Ishikawa (cell line): ENCODE measurements around the gene LDAF1.
A peak's percentile ranks its signal among the peaks of the same experiment; 100 is the strongest.

Experiments used
- CEBPB ChIP-seq: IDR thresholded peaks from 2 replicates; pipeline ENCODE4 v1.6.1; 2012
- CREB1 ChIP-seq: IDR thresholded peaks from 2 replicates; pipeline ENCODE4 v1.6.1; 2012; ENCODE audit warnings: low read depth
- EGR1 ChIP-seq: IDR thresholded peaks from 2 replicates; pipeline ENCODE4 v1.6.1; 2012
- EP300 ChIP-seq: IDR thresholded peaks from 2 replicates; pipeline ENCODE4 v1.6.1; 2012; ENCODE audit warnings: borderline replicate concordance
- FOXM1 ChIP-seq: IDR thresholded peaks from 2 replicates; pipeline ENCODE4 v1.6.1; 2012; ENCODE audit warnings: low read depth, borderline replicate concordance
- MAX ChIP-seq: IDR thresholded peaks from 2 replicates; pipeline ENCODE4 v1.6.1; 2012
- NFIC ChIP-seq: IDR thresholded peaks from 2 replicates; pipeline ENCODE4 v1.6.1; 2012
- RAD21 ChIP-seq: IDR thresholded peaks from 2 replicates; pipeline ENCODE4 v1.6.1; 2012; ENCODE audit warnings: low read depth
- REST ChIP-seq: IDR thresholded peaks from 2 replicates; pipeline ENCODE4 v1.6.1; 2012; ENCODE audit warnings: low read depth, mild to moderate bottlenecking
- TAF1 ChIP-seq: IDR thresholded peaks from 2 replicates; pipeline ENCODE4 v1.6.1; 2012; ENCODE audit warnings: low read depth, mild to moderate bottlenecking
- TCF12 ChIP-seq: IDR thresholded peaks from 2 replicates; pipeline ENCODE4 v1.6.1; 2012; ENCODE audit warnings: low read depth
- TEAD4 ChIP-seq: IDR thresholded peaks from 2 replicates; pipeline ENCODE4 v1.6.1; 2012
- USF1 ChIP-seq: IDR thresholded peaks from 2 replicates; pipeline ENCODE4 v1.6.1; 2012
- YY1 ChIP-seq: IDR thresholded peaks from 2 replicates; pipeline ENCODE4 v1.6.1; 2012; ENCODE audit warnings: low read depth
- ZBTB7A ChIP-seq: IDR thresholded peaks from 2 replicates; pipeline ENCODE4 v1.6.1; 2012; ENCODE audit warnings: low read depth

Gene LDAF1

GRCh38 chr16:21145738-21146137 lies 12.7 kb upstream of the LDAF1 start:
- TF ChIP-seq YY1, result no peak
- no peak for TF ChIP-seq FOXM1
- TF ChIP-seq CEBPB, result no peak
- TF ChIP-seq RAD21, result no peak
- no peak for TF ChIP-seq CREB1
- no peak for TF ChIP-seq EGR1
- no peak for TF ChIP-seq EP300
- TF ChIP-seq TAF1, result no peak
- no peak for TF ChIP-seq NFIC
- no peak for TF ChIP-seq TCF12
- no peak for TF ChIP-seq TEAD4
- TF ChIP-seq ZBTB7A, result no peak
- TF ChIP-seq USF1, result no peak
- TF ChIP-seq REST, result no peak
- TF ChIP-seq MAX, result no peak

- TF ChIP-seq NFIC, result peak; percentile 64
- no peak for TF ChIP-seq TCF12
Observed at GRCh38 chr16:21150375-21151001, 8.0 kb upstream of the LDAF1 start, which contains the start of gene DNAH3. Gene DNAH3 (minus strand): TSS chr16:21150846. CDS start chr16:21150319, 527 bp downstream.

- TF ChIP-seq RAD21 (peak; percentile 83), TEAD4 (peak; percentile 48), MAX (no peak), TAF1 (no peak)
Observed at GRCh38 chr16:21156767-21157467, 1.6 kb upstream of the LDAF1 start.

- TF ChIP-seq CREB1 (no peak), FOXM1 (no peak), CEBPB (no peak), YY1 (no peak), REST (no peak), TAF1 (no peak), RAD21 (no peak), ZBTB7A (no peak), TEAD4 (no peak)
Observed at GRCh38 chr16:21157632-21158031, 842 bp upstream of the LDAF1 start.

GRCh38 chr16:21159281-21159951 lies 942 bp downstream of the LDAF1 start:
- TF ChIP-seq FOXM1 (no peak), TAF1 (no peak), USF1 (no peak), ZBTB7A (no peak), RAD21 (no peak), REST (no peak), YY1 (no peak), TCF12 (no peak), CREB1 (no peak)
